HUES6 (cell line): ENCODE measurements around the gene TNIP1.

Experiments
- H3K27ac ChIP-seq: 2 replicates; pipeline ENCODE4 v1.7.0; 2013; ENCODE audit warnings: low read depth, mild to moderate bottlenecking, low read length, inconsistent platforms
- H3K27me3 ChIP-seq: 2 replicates; pipeline ENCODE4 v1.6.1; 2013; ENCODE audit warnings: low read length; ENCODE audit not compliant: control insufficient read depth, insufficient read depth
- H3K36me3 ChIP-seq: 2 replicates; pipeline ENCODE4 v1.6.1; 2013; ENCODE audit warnings: low read length; ENCODE audit not compliant: control insufficient read depth, insufficient read depth
- H3K4me1 ChIP-seq: 2 replicates; pipeline ENCODE4 v1.6.1; 2013; ENCODE audit warnings: low read length; ENCODE audit not compliant: control insufficient read depth, insufficient read depth
- H3K4me3 ChIP-seq: 2 replicates; pipeline ENCODE4 v1.5.1; 2013; ENCODE audit warnings: low read depth, low read length
- H3K9ac ChIP-seq: one replicate; pipeline ENCODE4 v1.6.1; 2013; ENCODE audit warnings: mild to moderate bottlenecking, low read length
- H3K9me3 ChIP-seq: 2 replicates; pipeline ENCODE4 v1.6.1; 2013; ENCODE audit warnings: low read depth, low read length; ENCODE audit not compliant: control insufficient read depth, insufficient read depth

TNIP1 gene

DNA sequence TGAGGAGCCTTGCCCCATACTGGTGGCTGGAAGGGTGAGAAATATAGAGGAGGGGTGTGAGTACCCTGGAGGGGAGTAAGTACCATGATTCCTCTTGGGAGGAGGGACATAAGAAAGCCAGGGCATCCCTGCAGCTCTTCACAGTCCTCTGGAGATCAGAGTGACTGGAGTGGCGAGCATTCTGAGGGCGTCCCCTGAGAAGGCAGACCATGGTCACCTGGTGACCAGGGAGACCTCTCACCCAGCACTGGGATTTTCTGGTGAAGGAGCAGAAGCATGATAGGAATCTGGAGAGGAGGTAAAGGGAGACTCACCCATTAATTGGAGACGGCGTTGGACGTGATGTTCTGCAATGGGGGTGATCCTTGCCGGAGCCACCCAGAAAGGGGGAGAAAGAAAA, 88.1 kb downstream of the TNIP1 start:
- Histone ChIP-seq H3K36me3 (no peaks in the 10 kb centered on the region), H3K27me3 (no peaks in the 10 kb centered on the region; the same call in 1 of the 2 replicates), H3K4me1 (no peaks in the 10 kb centered on the region), H3K9me3 (peaks cover 13% of the 10 kb centered on the region; the same call in 1 of the 2 replicates), H3K4me3 (no peak overlapping the region), H3K27ac (no peak overlapping the region), H3K9ac (no peak overlapping the region)

DNA sequence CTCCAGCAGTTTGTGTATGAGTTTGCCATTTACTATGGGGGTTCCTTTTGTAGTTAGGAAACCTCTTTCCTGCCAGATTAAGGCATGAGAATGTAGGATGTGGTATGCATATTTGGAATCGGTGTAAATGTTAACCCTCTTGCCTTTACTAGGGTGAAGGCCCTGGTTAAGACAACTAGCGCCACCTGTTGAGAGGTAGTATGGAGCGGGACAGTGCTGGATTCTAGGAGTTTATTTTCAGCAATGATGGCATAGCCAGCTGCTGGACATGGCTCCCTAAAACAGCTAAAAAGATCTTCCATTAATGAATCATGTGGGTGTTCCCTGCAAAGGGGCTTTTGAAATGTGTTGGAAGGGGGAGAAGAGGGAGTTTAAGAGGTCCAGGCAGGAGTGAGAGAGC, 91.1 kb downstream of the TNIP1 start:
- no peak overlapping the region for H3K27ac ChIP-seq
- H3K9me3 ChIP-seq, result peaks cover 13% of the 10 kb centered on the region; the same call in 1 of the 2 replicates
- no peaks in the 10 kb centered on the region; the same call in 1 of the 2 replicates for H3K27me3 ChIP-seq
- no peak overlapping the region for H3K9ac ChIP-seq
- H3K4me3 ChIP-seq, result no peak overlapping the region
- H3K36me3 ChIP-seq, result no peaks in the 10 kb centered on the region
- no peaks in the 10 kb centered on the region for H3K4me1 ChIP-seq

DNA sequence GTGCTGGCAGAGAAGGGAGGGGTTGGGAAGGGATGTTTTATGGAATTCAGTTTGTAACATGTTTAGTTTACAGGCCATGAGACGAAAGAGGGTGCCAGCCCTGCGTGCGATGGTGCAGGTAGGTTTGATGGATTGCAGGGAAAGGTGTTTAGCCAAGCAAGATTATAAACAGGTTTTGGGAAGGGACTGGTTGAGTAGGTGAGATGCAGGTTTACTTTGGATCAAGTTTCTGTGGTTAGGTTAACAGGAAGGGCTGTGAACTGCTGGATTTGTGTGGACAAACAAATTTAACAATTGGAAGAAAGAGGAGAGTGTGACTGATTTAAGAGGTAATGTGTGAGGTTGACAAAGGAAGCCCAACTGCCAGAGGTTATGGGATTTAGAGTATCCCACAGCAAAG, 93.1 kb downstream of the TNIP1 start:
- Histone ChIP-seq H3K36me3 (no peaks in the 10 kb centered on the region), H3K9ac (no peak overlapping the region), H3K4me3 (no peak overlapping the region), H3K27me3 (no peaks in the 10 kb centered on the region; the same call in 1 of the 2 replicates), H3K9me3 (peaks cover 1% of the 10 kb centered on the region; the same call in 1 of the 2 replicates), H3K27ac (no peak overlapping the region), H3K4me1 (no peaks in the 10 kb centered on the region)
